AG08396 (cell line): ENCODE data around the gene UBXN7.
"Not testable (repeated sequence)": the region's sequence is repeated elsewhere in the genome, so short reads cannot be mapped to it uniquely, and the experiment has no call there.

Experiments
- DNase-seq: peaks from one replicate; pipeline ENCODE4 v3.0.0; 2012; ENCODE audit warnings: low spot score, mixed read lengths

The UBXN7 gene

DNA sequence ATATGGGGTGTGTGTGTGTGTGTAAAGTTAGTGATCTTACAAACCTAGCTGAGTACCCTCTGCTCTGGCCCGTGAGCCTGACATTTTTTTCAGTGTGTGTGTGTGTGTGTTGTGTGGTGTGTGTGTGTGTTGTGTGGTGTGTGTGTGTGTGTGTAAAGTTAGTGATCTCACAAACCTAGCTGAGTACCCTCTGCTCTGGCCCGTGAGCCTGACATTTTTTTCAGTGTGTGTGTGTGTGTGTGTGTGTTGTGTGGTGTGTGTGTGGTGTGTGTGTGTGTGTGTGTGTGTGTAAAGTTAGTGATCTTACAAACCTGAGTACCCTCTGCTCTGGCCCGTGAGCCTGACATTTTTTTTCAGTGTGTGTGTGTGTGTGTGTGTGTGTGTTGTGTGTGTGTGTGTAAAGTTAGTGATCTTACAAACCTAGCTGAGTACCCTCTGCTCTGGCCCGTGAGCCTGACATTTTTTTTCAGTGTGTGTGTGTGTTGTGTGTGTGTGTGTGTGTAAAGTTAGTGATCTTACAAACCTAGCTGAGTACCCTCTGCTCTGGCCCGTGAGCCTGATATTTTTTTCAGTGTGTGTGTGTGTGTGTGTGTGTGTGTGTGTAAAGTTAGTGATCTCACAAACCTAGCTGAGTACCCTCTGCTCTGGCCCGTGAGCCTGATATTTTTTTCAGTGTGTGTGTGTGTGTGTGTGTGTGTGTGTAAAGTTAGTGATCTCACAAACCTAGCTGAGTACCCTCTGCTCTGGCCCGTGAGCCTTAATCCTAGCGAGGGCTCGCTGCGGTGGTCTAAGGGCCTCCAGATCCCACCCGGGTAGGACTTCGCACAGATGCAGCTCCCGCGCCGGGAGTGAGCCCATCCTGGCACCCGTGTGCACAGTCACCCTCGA is 115.2 kb downstream of the UBXN7 start:
- not testable (repeated sequence) for DNase-seq

- no peak for DNase-seq
Observed at GRCh38 chr3:196315821-196316220, 116.4 kb downstream of the UBXN7 start.

- no peak for DNase-seq
Observed at GRCh38 chr3:196314597-196314996, 117.6 kb downstream of the UBXN7 start.

GRCh38 chr3:196314086-196314485 is 118.1 kb downstream of the UBXN7 start:
- not testable (repeated sequence) for DNase-seq

- DNase-seq, result not testable (repeated sequence)
Observed at GRCh38 chr3:196302960-196303359, 129.3 kb downstream of the UBXN7 start.

- DNase-seq, result not testable (repeated sequence)
Observed at GRCh38 chr3:196302551-196302950, 129.7 kb downstream of the UBXN7 start.

GRCh38 chr3:196298521-196298920 is 133.7 kb downstream of the UBXN7 start:
- DNase-seq, result no peak
